Measurements from ENCODE around the gene TNRC6B.
"Not testable (repeated sequence)": the region's sequence is repeated elsewhere in the genome, so short reads cannot be mapped to it uniquely, and the experiment has no call there.

TNRC6B gene

DNA sequence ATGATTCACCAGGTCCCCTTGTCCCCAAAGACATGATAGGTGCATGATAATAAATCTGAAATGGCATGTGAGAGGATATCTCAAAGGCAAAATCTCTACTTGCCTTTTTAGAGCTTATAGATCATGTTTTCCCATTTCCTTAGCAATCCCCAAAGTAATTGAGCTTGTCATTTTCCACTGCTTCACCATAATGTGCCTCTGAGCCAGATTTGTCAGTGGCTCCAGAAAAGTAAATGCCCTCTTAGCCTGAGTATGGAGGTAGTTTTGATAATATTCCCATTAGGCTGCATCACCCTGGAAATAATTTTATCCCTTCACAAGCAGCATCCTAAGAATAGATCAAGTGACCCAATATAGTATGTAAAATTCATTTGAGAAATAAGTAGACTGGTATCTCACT is 131.9 kb downstream of the TNRC6B start:
- DNase-seq (ENCODE audit: extremely low read depth, low read depth) = no peak
- H3K4me3 ChIP-seq (replicated peaks; ENCODE audit: low read depth, low read length) = no peak overlapping the region
- TF ChIP-seq CTCF (IDR thresholded peaks at IDR 0.05; ENCODE audit: low read depth, low read length, missing control alignments) = no peak

GRCh38 chr22:40310081-40310767 is 132.5 kb downstream of the TNRC6B start:
- no peak for TF ChIP-seq CTCF (IDR thresholded peaks at IDR 0.05; ENCODE audit: low read depth, low read length, missing control alignments)
- peak overlapping the region; percentile 10; the same call in 1 of the 2 replicates for H3K4me3 ChIP-seq (replicated peaks; ENCODE audit: low read depth, low read length)
- DNase-seq (ENCODE audit: extremely low read depth, low read depth) = peak; percentile 84

DNA sequence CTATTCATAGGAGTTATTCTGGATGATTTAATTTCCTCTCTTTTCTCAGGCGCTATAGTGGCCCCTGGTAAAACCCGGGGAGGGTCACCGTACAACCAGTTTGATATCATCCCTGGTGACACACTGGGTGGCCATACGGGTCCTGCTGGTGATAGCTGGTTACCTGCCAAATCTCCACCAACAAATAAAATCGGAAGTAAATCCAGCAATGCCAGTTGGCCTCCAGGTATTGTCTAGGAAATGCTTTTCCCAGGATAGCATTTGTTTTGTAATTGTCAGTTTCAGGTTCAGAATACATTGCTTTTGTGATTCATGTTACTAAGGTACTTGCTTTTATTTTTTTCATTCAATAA is 133.0 kb downstream of the TNRC6B start:
- no peak for TF ChIP-seq CTCF (IDR thresholded peaks at IDR 0.05; ENCODE audit: low read depth, low read length, missing control alignments)
- H3K4me3 ChIP-seq (replicated peaks; ENCODE audit: low read depth, low read length) = peak overlapping the region; percentile 10; the same call in 1 of the 2 replicates

DNA sequence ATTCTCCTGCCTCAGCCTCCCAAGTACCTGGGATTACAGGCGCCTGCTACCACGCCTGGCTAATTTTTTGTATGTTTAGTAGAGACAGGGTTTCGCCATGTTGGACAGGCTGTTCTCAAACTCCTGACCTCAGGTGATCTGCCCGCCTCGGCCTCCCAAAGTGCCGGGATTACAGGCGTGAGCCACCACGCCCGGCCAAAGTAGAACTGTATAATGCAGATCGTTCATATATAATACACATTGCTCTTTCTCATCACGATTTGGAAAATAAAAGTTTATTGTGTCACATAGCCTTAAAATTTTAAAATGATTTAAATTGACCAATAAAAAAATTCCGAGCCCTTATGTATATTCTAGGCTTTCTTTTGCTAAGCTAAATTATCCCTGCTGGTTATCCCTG is 133.9 kb downstream of the TNRC6B start:
- not testable (repeated sequence) for DNase-seq (ENCODE audit: extremely low read depth, low read depth); H3K4me3 ChIP-seq (replicated peaks; ENCODE audit: low read depth, low read length)

More for the DNA sequence above, 133.0 kb downstream of the TNRC6B start:
- no peak for DNase-seq (ENCODE audit: extremely low read depth, low read depth)

DNA sequence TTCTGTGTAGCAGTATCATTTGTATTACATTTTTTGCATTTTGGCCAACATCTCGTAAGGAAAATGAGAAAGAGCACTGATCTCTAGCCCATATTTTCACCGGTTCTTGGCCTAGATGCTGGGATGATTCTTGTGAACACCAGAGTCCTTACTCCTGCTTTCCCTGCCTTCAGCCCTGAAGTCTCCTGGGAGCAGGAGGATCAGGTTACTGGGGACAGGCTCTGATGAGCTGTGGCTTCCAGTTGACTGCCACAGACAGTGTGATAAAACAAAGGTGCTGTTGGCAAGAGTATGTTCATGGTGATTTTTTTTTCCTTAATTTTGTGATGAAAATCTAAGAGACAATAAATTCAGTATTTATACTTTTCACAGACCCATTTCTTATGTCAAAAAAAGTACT is 134.3 kb downstream of the TNRC6B start:
- no peak for TF ChIP-seq CTCF (IDR thresholded peaks at IDR 0.05; ENCODE audit: low read depth, low read length, missing control alignments)
- H3K4me3 ChIP-seq (replicated peaks; ENCODE audit: low read depth, low read length) = no peak overlapping the region
- no peak for DNase-seq (ENCODE audit: extremely low read depth, low read depth)

- no peak overlapping the region for H3K4me3 ChIP-seq (replicated peaks; ENCODE audit: low read depth, low read length)
- TF ChIP-seq CTCF (IDR thresholded peaks at IDR 0.05; ENCODE audit: low read depth, low read length, missing control alignments) = no peak
- no peak for DNase-seq (ENCODE audit: extremely low read depth, low read depth)
Measured at GRCh38 chr22:40313007-40313406, 135.3 kb downstream of the TNRC6B start.

GRCh38 chr22:40314041-40314440 is 136.3 kb downstream of the TNRC6B start:
- no peak overlapping the region for H3K4me3 ChIP-seq (replicated peaks; ENCODE audit: low read depth, low read length)
- DNase-seq (ENCODE audit: extremely low read depth, low read depth) = no peak
- TF ChIP-seq CTCF (IDR thresholded peaks at IDR 0.05; ENCODE audit: low read depth, low read length, missing control alignments) = no peak
